A549 treated with Hydrocortisone at 1 μM for 4 hours (cell line): ENCODE data around the gene NMUR2. TPM values are rescaled to one million over a fixed set of nuclear protein-coding genes. Genes with fewer than 3 reads are reported as not detected.

Experiments
- total RNA-seq: library from RNA; stranded (reverse); fragments of 200-300 nt; extraction: Qiagen RNA extraction; gene quantifications from 5 replicates; pipeline ENCODE4 v1.2.3, GENCODE V29; 2022

Gene NMUR2
- 0.06 to 0.10 TPM (median 0.09 TPM) in 4 of 5 replicates, not detected in the other for total RNA-seq

DNA sequence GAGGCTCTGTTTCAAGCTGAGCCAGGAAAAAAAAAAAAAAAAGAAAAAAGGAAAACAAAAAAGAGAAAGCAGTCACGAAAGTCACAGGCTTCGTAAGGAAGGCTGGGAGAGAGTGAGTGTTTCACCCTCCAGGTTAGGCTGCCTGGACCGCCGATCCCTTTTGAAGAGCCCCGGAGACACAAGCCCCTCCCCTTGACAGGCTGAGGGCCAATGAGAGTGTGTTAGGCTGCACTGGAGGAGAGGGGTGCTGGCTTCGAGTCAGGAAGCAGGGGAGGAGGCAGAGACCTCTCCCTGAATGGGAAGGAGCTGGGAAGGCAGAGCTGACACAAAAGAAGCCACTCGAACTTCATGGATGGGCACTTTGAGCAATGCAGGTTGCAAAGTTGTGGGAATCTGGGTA lies at the start of gene NMUR2:
Gene NMUR2 (minus strand): TSS at position 135 of the 400 bp plus-strand sequence. CDS start 166 bp downstream, outside the sequence.

